GM18867 (cell line): ENCODE measurements around the gene NADK.
"Not testable (repeated sequence)": the region's sequence is repeated elsewhere in the genome, so short reads cannot be mapped to it uniquely, and the experiment has no call there.

ENCODE experiments used
- ATAC-seq: cut with Tn5 transposase; IDR thresholded peaks from one replicate; pipeline ENCODE4 v1.9.1; 2021; ENCODE audit warnings: mild to moderate bottlenecking, moderate library complexity; ENCODE audit not compliant: unreplicated experiment

Gene NADK

DNA sequence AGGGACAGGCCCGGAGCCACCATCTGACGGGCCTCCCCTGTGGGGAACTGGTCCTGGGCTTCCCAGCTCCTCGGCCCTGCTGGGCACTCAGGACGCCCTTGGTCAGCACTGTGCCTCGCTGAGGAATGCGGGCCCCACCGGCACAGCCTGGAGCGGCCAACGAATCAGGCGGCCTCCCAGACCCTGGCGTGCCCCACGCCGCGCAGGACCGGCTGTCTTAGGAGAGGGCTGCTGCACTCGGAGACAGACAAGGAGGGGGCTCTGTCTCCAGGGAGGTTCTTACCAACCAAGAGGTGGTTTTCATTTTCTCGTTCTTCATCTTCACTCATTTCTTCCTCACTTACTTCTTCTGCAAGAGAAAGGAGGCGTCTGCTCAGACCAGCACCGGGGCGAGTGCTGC is 70.4 kb downstream of the NADK start:
- ATAC-seq: not testable (repeated sequence)

DNA sequence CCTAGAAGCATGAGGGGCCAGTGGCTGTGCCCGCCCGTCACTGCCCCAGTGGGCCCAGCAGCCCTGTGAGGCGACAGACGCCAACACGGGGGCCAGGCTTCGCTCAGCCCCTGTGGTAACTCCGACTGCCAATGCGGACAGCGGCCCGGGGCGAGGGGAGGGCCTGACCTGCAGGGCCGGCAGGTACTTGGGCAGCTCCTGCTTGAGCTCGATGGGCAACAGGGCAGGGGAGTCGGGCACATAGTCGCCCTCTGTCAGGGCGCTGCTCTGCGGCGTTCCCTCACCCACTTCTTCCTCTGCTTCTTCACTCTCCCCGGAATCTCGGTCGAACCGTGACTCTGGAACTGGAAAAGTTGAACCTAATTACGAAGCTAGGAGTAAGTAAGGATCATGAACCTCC is 71.0 kb downstream of the NADK start:
- not testable (repeated sequence) for ATAC-seq

DNA sequence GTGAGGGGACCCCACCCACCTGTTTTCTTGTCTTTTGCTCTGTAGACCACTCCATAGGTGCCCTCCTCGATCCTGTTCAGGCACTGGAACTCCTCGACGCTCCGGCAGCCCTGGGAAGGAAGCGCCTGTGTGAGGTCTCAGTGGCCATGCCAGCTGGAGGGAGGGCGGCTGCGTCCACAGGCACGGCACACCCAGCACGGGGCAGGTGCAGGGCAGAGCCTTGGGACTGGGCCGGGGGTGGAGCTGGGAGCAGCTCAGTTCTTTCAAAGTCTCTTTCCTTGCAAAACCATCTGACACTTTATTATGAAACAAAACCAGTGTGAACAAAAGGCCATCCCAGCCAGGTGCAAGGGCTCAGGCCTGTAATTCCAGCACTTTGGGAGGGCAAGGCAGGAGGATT is 72.6 kb downstream of the NADK start:
- not testable (repeated sequence) for ATAC-seq

DNA sequence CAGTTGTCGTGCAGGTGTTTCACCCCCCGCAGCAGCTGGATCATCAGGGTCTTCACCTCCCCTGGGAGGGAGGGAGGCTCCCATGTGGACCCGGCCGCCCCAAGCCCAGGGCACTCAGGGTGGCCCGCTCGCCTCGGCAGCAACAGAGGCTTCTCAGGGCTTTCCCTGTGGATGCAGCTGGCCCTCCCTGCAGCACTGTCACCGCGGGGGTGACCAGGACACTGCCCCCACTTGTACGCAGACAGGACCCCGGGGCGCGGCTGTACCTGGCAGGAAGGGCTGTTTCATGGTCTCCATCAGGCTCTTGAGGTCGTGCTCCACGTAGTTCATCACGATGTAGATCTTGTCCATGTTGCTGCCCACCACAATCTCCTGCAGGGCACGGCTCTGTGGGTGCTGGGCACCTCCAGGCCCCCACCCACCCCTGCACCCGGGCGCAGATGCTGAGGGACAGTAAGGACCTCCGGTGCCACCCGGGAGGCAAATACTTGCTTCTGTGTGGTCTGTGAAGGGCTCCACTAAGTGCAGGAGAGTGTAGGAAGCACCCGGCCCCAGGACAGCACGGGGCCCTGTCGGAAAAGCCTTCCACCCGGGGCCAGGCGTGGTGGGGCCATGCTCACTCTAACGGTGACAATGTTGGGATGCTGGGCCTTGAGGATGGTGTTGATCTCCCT is 73.8 kb downstream of the NADK start:
- not testable (repeated sequence) for ATAC-seq

DNA sequence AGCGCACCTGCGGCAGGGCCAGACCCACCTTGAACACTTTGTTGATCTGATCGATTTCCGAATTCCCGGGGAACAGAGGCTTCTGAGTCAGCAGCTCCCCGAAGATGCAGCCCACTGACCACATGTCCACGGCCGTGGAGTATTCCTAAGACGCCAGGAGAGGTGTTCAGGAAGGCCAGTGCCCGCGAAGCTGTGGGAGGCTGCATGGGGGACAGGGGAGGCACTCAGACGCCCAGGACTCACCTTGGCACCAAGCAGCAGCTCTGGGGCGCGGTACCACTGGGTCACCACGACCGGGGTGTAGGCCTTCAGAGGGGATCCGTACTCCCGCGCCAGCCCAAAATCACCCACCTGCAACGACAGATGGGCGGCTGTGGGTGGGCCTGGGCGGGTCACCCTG is 74.5 kb downstream of the NADK start:
- ATAC-seq: no peak

DNA sequence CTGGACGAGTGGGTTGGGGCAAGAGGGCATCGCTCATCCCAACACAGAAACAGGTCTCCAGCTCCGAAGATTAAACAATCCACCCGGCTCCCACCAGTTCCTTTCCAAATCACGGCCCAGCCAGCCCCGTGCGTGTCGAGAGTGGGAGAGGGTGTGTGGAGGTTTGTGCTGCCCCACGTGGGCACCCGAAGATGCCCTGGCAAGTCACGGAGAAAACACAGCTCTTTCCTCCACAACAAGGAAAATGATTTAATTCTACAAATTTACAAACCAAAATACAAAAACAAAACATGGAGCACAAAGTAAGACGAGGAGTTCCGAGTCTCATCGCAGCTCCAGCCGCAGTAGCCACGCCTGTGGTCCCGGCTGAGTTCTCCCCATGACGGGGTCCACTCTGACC is 75.8 kb downstream of the NADK start:
- ATAC-seq: not testable (repeated sequence)
